Esophagus squamous epithelium (tissue), 4 donors: ENCODE data around the gene HNRNPDL.
"Not testable (repeated sequence)": the region's sequence is repeated elsewhere in the genome, so short reads cannot be mapped to it uniquely, and the experiment has no call there.

Experiments
- POLR2A ChIP-seq, 4 donors: fragments of 450-650 bp; IDR thresholded peaks; one replicate each; pipeline ENCODE4 v1.6.1; 2017; ENCODE audit warnings: antibody characterized with exemption in 4 of 4, mild to moderate bottlenecking in 4 of 4, moderate library complexity in 3 of 4
- TF ChIP-seq, protein P1 (sequence below), 6 experiments: fragments of 450-650 bp in 4 of 6; fragments of 200-600 bp in 2 of 6; sonication (generic) in 2 of 6; IDR thresholded peaks; one replicate each; pipeline ENCODE4 v1.5.1; 2016 to 2019; ENCODE audit warnings: antibody characterized with exemption in 6 of 6, mild to moderate bottlenecking in 4 of 6, moderate library complexity in 4 of 6

- TF ChIP-seq, protein P1, sequence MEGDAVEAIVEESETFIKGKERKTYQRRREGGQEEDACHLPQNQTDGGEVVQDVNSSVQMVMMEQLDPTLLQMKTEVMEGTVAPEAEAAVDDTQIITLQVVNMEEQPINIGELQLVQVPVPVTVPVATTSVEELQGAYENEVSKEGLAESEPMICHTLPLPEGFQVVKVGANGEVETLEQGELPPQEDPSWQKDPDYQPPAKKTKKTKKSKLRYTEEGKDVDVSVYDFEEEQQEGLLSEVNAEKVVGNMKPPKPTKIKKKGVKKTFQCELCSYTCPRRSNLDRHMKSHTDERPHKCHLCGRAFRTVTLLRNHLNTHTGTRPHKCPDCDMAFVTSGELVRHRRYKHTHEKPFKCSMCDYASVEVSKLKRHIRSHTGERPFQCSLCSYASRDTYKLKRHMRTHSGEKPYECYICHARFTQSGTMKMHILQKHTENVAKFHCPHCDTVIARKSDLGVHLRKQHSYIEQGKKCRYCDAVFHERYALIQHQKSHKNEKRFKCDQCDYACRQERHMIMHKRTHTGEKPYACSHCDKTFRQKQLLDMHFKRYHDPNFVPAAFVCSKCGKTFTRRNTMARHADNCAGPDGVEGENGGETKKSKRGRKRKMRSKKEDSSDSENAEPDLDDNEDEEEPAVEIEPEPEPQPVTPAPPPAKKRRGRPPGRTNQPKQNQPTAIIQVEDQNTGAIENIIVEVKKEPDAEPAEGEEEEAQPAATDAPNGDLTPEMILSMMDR (IDR thresholded peaks at IDR 0.05), result not testable (repeated sequence)
- TF ChIP-seq POLR2A (IDR thresholded peaks at IDR 0.05), result not testable (repeated sequence)
These were observed 47.2 kb upstream of the HNRNPDL start for GRCh38 chr4:82477469-82477868.
